Testis (tissue), 3 donors: ENCODE results near the gene NHSL2. TPM values are rescaled to one million over a fixed set of nuclear protein-coding genes. Genes with fewer than 3 reads are reported as not detected.

Experiments used
- DNase-seq: peaks from one replicate; pipeline ENCODE4 v3.0.0-alpha.2; 2019
- H3K27ac ChIP-seq, 2 donors: fragments of 200-600 bp; sonication (generic); one replicate each; pipeline ENCODE4 v1.5.1; 2019
- H3K27me3 ChIP-seq: fragments of 200-600 bp; sonication (generic); one replicate; pipeline ENCODE4 v1.5.1; 2019
- H3K36me3 ChIP-seq: fragments of 200-600 bp; sonication (generic); one replicate; pipeline ENCODE4 v1.5.1; 2017; ENCODE audit warnings: low read depth; ENCODE audit errors: missing control alignments
- H3K4me1 ChIP-seq: fragments of 200-600 bp; sonication (generic); one replicate; pipeline ENCODE4 v1.5.1; 2019
- H3K4me3 ChIP-seq, 2 donors: fragments of 200-600 bp; sonication (generic); one replicate each; pipeline ENCODE4 v1.5.1; 2017 to 2019
- H3K9me3 ChIP-seq: fragments of 200-600 bp; sonication (generic); one replicate; pipeline ENCODE4 v1.5.1; 2017
- CTCF ChIP-seq, 3 experiments: fragments of 450-650 bp in 2 of 3; fragments of 200-600 bp in 1 of 3; sonication (generic) in 1 of 3; IDR thresholded peaks; one replicate each; pipeline ENCODE4 v1.5.1; 2016 to 2019; ENCODE audit warnings: antibody characterized with exemption in 3 of 3, mild to moderate bottlenecking in 2 of 3, moderate library complexity in 1 of 3
- POLR2A ChIP-seq: fragments of 450-650 bp; IDR thresholded peaks from one replicate; pipeline ENCODE4 v1.6.1; 2017; ENCODE audit warnings: antibody characterized with exemption, mild to moderate bottlenecking, moderate library complexity
- WGBS, 2 donors: methylation state at CpG; one replicate each; pipeline ENCODE4 v1.1.5; 2018; 5-methylcytosine and 5-hydroxymethylcytosine counted together
- intact Hi-C: fragments of 100-400 bp; cut with DNase I; formaldehyde crosslinking; loops from one replicate; pipeline ENCODE4 v1.15.1; 2023; ENCODE audit warnings: low total_unique reads
- polyA plus RNA-seq: library from polyadenylated mRNA; stranded (reverse); fragments of 350-450 nt; fragmentation: Illumina TruSeq; extraction: RNeasy Lipid Tissue Mini Kit (QIAGEN cat#74804); gene quantifications from one replicate; pipeline ENCODE4 v1.2.3, GENCODE V29; 2014; ENCODE audit warnings: low read depth, low replicate concordance; ENCODE audit not compliant: insufficient read depth
- total RNA-seq, 2 donors: library from RNA; depleted of rRNA; stranded (reverse); fragments of >200 nt; gene quantifications; one replicate each; pipeline ENCODE4 v1.2.3, GENCODE V29; 2016

Gene NHSL2
- total and polyA plus RNA-seq, 3 donors from 2014 or later, result 9.5 to 33.1 (median 32.5) TPM

GRCh38 chrX:71941776-71942175 is 31.1 kb downstream of the NHSL2 start:
- H3K9me3 ChIP-seq, result no peaks in the 10 kb centered on the region
- H3K36me3 ChIP-seq, result no peaks in the 10 kb centered on the region
- 67 to 71% methylated on average over 1 to 3 of the region's 3 CpGs for WGBS, 2 donors
- no peak overlapping the region for H3K4me3 ChIP-seq
- intact Hi-C loops, result no loop called here
- TF ChIP-seq CTCF (IDR thresholded peaks at IDR 0.05), result no peak
- TF ChIP-seq POLR2A, result no peak
- DNase-seq, result no peak
- H3K27me3 ChIP-seq, result no peaks in the 10 kb centered on the region
- no peak overlapping the region for H3K27ac ChIP-seq
- no peaks in the 10 kb centered on the region for H3K4me1 ChIP-seq

- WGBS, 2 donors, result 100% methylated on average over 2 of the region's 2 CpGs
- Histone ChIP-seq H3K27me3 (no peaks in the 10 kb centered on the region), H3K27ac (no peak overlapping the region), H3K4me1 (no peaks in the 10 kb centered on the region), H3K36me3 (no peaks in the 10 kb centered on the region), H3K9me3 (no peaks in the 10 kb centered on the region), H3K4me3 (no peak overlapping the region)
- intact Hi-C loops, result no loop called here
- TF ChIP-seq CTCF (IDR thresholded peaks at IDR 0.05) (no peak), POLR2A (no peak)
- DNase-seq, result no peak
Observed at GRCh38 chrX:71944369-71944768, 33.7 kb downstream of the NHSL2 start.

GRCh38 chrX:71945237-71945805 is 34.7 kb downstream of the NHSL2 start:
- no peak overlapping the region for H3K27ac ChIP-seq
- WGBS, 2 donors, result 58 to 61% methylated on average over 6 to 8 of the region's 8 CpGs
- intact Hi-C loops, result no loop called here
- H3K27me3 ChIP-seq, result no peaks in the 10 kb centered on the region
- DNase-seq, result no peak
- H3K9me3 ChIP-seq, result no peaks in the 10 kb centered on the region
- no peak for TF ChIP-seq CTCF (IDR thresholded peaks at IDR 0.05)
- no peak for TF ChIP-seq POLR2A
- H3K36me3 ChIP-seq, result no peaks in the 10 kb centered on the region
- H3K4me3 ChIP-seq, result no peak overlapping the region
- no peaks in the 10 kb centered on the region for H3K4me1 ChIP-seq

- intact Hi-C loops, result no loop called here
- Histone ChIP-seq H3K4me3 (no peak overlapping the region), H3K27ac (no peak overlapping the region), H3K36me3 (no peaks in the 10 kb centered on the region), H3K4me1 (no peaks in the 10 kb centered on the region), H3K27me3 (no peaks in the 10 kb centered on the region), H3K9me3 (no peaks in the 10 kb centered on the region)
- TF ChIP-seq CTCF (IDR thresholded peaks at IDR 0.05) (no peak), POLR2A (no peak)
- DNase-seq, result no peak
- 93% methylated on average over 4 of the region's 8 CpGs; no CpG with 5 or more reads in 1 of the 2 donors for WGBS, 2 donors
Observed at GRCh38 chrX:71949363-71949762, 38.7 kb downstream of the NHSL2 start.

- DNase-seq, result no peak
- TF ChIP-seq POLR2A, result no peak
- no peak for TF ChIP-seq CTCF (IDR thresholded peaks at IDR 0.05)
- Histone ChIP-seq H3K27me3 (no peaks in the 10 kb centered on the region), H3K9me3 (no peaks in the 10 kb centered on the region), H3K4me3 (no peak overlapping the region), H3K27ac (no peak overlapping the region), H3K36me3 (no peaks in the 10 kb centered on the region), H3K4me1 (no peaks in the 10 kb centered on the region)
- intact Hi-C loops, result no loop called here
- 88 to 100% methylated on average over 3 to 10 of the region's 10 CpGs for WGBS, 2 donors
Observed at GRCh38 chrX:71949844-71950445, 39.3 kb downstream of the NHSL2 start.
